MCF 10A (cell line): Measurements from ENCODE around the gene NFIA. TPM values are rescaled to one million over a fixed set of nuclear protein-coding genes. Genes with fewer than 3 reads are reported as not detected.

Experiments used
- BruUV-seq: library from RNA; stranded (reverse); fragments of 400-500 nt; replicated peaks from 2 replicates; lab custom pipeline; 2021; lab: Mats Ljungman, UMichigan
- CTCF ChIA-PET: fragments of 300-600 bp; sonication (Branson Sonifier 250); formaldehyde crosslinking; extraction: SDS; loops from one replicate; lab custom pipeline; 2021; ENCODE audit warnings: antibody characterized with exemption, inconsistent platforms; lab: Yijun Ruan, JAX
- POLR2A ChIA-PET: fragments of 300-600, 350-650 bp; sonication (Branson Sonifier 250); formaldehyde crosslinking; extraction: SDS; loops from one replicate; lab custom pipeline; 2020; ENCODE audit warnings: antibody characterized with exemption, inconsistent platforms; lab: Yijun Ruan, JAX
- DNase-seq: peaks from one replicate; pipeline ENCODE4 v3.0.0-alpha.2; 2018; ENCODE audit not compliant: unreplicated experiment
- H3K27ac Mint-ChIP-seq: one replicate; pipeline ENCODE4 v1.8.0; 2022; ENCODE audit warnings: mild to moderate bottlenecking, low read depth, mixed read lengths; ENCODE audit not compliant: unreplicated experiment
- H3K27me3 Mint-ChIP-seq: one replicate; pipeline ENCODE4 v1.8.0; 2022; ENCODE audit warnings: mixed read lengths; ENCODE audit not compliant: insufficient read depth, unreplicated experiment
- H3K36me3 Mint-ChIP-seq: one replicate; pipeline ENCODE4 v1.8.0; 2022; ENCODE audit warnings: mild to moderate bottlenecking, moderate library complexity, mixed read lengths; ENCODE audit not compliant: insufficient read depth, unreplicated experiment
- H3K4me1 Mint-ChIP-seq: one replicate; pipeline ENCODE4 v1.8.0; 2022; ENCODE audit warnings: mixed read lengths; ENCODE audit not compliant: insufficient read depth, unreplicated experiment
- H3K4me3 Mint-ChIP-seq: one replicate; pipeline ENCODE4 v1.8.0; 2022; ENCODE audit warnings: mild to moderate bottlenecking, moderate library complexity, mixed read lengths; ENCODE audit not compliant: unreplicated experiment
- H3K9me3 Mint-ChIP-seq: one replicate; pipeline ENCODE4 v1.8.0; 2022; ENCODE audit warnings: mixed read lengths; ENCODE audit not compliant: unreplicated experiment
- CTCF ChIP-seq: fragments of 200-600 bp; IDR thresholded peaks from one replicate; pipeline ENCODE4 v1.8.0; 2022; ENCODE audit warnings: antibody characterized with exemption, mild to moderate bottlenecking; ENCODE audit not compliant: unreplicated experiment
- intact Hi-C: fragments of 100-400 bp; cut with micrococcal nuclease; formaldehyde crosslinking; loops from 2 replicates; pipeline ENCODE4 v1.14.1; 2022
- total RNA-seq: library from RNA; stranded (reverse); gene quantifications from 2 replicates; pipeline ENCODE4 v1.2.3, GENCODE V29; 2022

Gene NFIA
- total RNA-seq, 1 experiment from 2014 or later = 54.8 TPM

GRCh38 chr1:61386770-61387169 lies 304.4 kb downstream of the NFIA start:
- no peak for TF ChIP-seq CTCF
- POLR2A ChIA-PET = no interaction called here
- intact Hi-C loops = no loop called here
- H3K4me3 Mint-ChIP-seq = no peak overlapping the region
- BruUV-seq = no TSS peak
- no peaks in the 10 kb centered on the region for H3K9me3 Mint-ChIP-seq
- H3K4me1 Mint-ChIP-seq = peaks cover 17% of the 10 kb centered on the region
- H3K27ac Mint-ChIP-seq = no peak overlapping the region
- H3K27me3 Mint-ChIP-seq = no peaks in the 10 kb centered on the region
- CTCF ChIA-PET = interaction anchor here (0.6 kb wide), 1 partner anchor 788 kb away, joined by 4 read pairs; no protein-coding TSS in a partner anchor
- peaks cover 50% of the 10 kb centered on the region for H3K36me3 Mint-ChIP-seq
- no peak for DNase-seq

- Mint-ChIP-seq H3K4me3 (no peak overlapping the region), H3K27me3 (no peaks in the 10 kb centered on the region), H3K4me1 (peaks cover 17% of the 10 kb centered on the region), H3K9me3 (no peaks in the 10 kb centered on the region), H3K27ac (no peak overlapping the region), H3K36me3 (peaks cover 50% of the 10 kb centered on the region)
- ChIA-PET CTCF (interaction anchor here (0.7 kb wide), 1 partner anchor 9 kb away, joined by 4 read pairs; no protein-coding TSS in a partner anchor), POLR2A (no interaction called here)
- intact Hi-C loops = no loop called here
- no peak for TF ChIP-seq CTCF
- no TSS peak for BruUV-seq
- DNase-seq = no peak
Measured at GRCh38 chr1:61387829-61388228, 305.5 kb downstream of the NFIA start.

- POLR2A ChIA-PET = no interaction called here
- Mint-ChIP-seq H3K36me3 (peaks cover 50% of the 10 kb centered on the region), H3K9me3 (no peaks in the 10 kb centered on the region), H3K4me3 (no peak overlapping the region), H3K4me1 (peaks cover 17% of the 10 kb centered on the region), H3K27me3 (no peaks in the 10 kb centered on the region), H3K27ac (peak overlapping the region; percentile 2)
- intact Hi-C loops = no loop called here
- no peak for TF ChIP-seq CTCF
- no TSS peak for BruUV-seq
- peak; percentile 42 for DNase-seq
- CTCF ChIA-PET = interaction anchor here (0.7 kb wide), 1 partner anchor 34 kb away, joined by 4 read pairs; no protein-coding TSS in a partner anchor
Measured at GRCh38 chr1:61388566-61388965, 306.2 kb downstream of the NFIA start.

GRCh38 chr1:61389194-61389925 lies 307.0 kb downstream of the NFIA start:
- intact Hi-C loops = no loop called here
- H3K4me1 Mint-ChIP-seq = peaks cover 17% of the 10 kb centered on the region
- no peak for DNase-seq
- CTCF ChIA-PET = interaction anchor here (0.6 to 0.7 kb wide), 2 partner anchors 35 to 319 kb away, joined by 3 to 4 read pairs; no protein-coding TSS in a partner anchor
- H3K36me3 Mint-ChIP-seq = peaks cover 51% of the 10 kb centered on the region
- no peaks in the 10 kb centered on the region for H3K27me3 Mint-ChIP-seq
- H3K4me3 Mint-ChIP-seq = no peak overlapping the region
- no TSS peak for BruUV-seq
- H3K9me3 Mint-ChIP-seq = no peaks in the 10 kb centered on the region
- H3K27ac Mint-ChIP-seq = no peak overlapping the region
- TF ChIP-seq CTCF = no peak
- POLR2A ChIA-PET = no interaction called here
